Tibial nerve (tissue), 4 donors: Measurements from ENCODE around the gene DFFB. TPM values are rescaled to one million over a fixed set of nuclear protein-coding genes. Genes with fewer than 3 reads are reported as not detected.

Source experiments
- DNase-seq, 2 donors: peaks; one replicate each; pipeline ENCODE4 v3.0.0-alpha.2; 2019; ENCODE audit warnings: low spot score in 2 of 2
- H3K27ac ChIP-seq, 4 donors: fragments of 200-600 bp; sonication (generic) in 3 of 4; one replicate each; pipeline ENCODE4 v1.5.1; 2017 to 2019; ENCODE audit warnings: mild to moderate bottlenecking in 1 of 4
- H3K27me3 ChIP-seq, 2 donors: fragments of 200-600 bp; sonication (generic) in 1 of 2; one replicate each; pipeline versions ENCODE4 v1.5.1 to v1.6.0; 2017 to 2019
- H3K36me3 ChIP-seq, 3 donors: fragments of 200-600 bp; sonication (generic); one replicate each; pipeline ENCODE4 v1.5.1; 2018 to 2019
- H3K4me1 ChIP-seq, 4 donors: fragments of 200-600 bp; sonication (generic) in 3 of 4; one replicate each; pipeline ENCODE4 v1.5.1; 2017 to 2019
- H3K4me3 ChIP-seq, 4 donors: fragments of 200-600 bp; sonication (generic) in 3 of 4; one replicate each; pipeline ENCODE4 v1.5.1; 2017 to 2019; ENCODE audit warnings: mild to moderate bottlenecking in 1 of 4, moderate library complexity in 1 of 4
- H3K9me3 ChIP-seq, 4 donors: fragments of 200-600 bp; sonication (generic) in 3 of 4; one replicate each; pipeline ENCODE4 v1.5.1; 2017 to 2019
- CTCF ChIP-seq, 5 experiments: fragments of 200-600 bp in 3 of 5; fragments of 450-650 bp in 2 of 5; sonication (generic) in 3 of 5; IDR thresholded peaks; one replicate each; pipeline ENCODE4 v1.5.1; 2016 to 2019; ENCODE audit warnings: antibody characterized with exemption in 5 of 5, mild to moderate bottlenecking in 3 of 5, moderate library complexity in 2 of 5
- EP300 ChIP-seq, 2 donors: sonication (generic); formaldehyde crosslinking; IDR thresholded peaks; one replicate each; pipeline ENCODE4 v1.6.1; 2017; ENCODE audit warnings: antibody characterized with exemption in 2 of 2, mild to moderate bottlenecking in 1 of 2
- POLR2A ChIP-seq, 2 donors: fragments of 450-650 bp; IDR thresholded peaks; one replicate each; pipeline ENCODE4 v1.6.1; 2017; ENCODE audit warnings: antibody characterized with exemption in 2 of 2, mild to moderate bottlenecking in 2 of 2, moderate library complexity in 2 of 2
- WGBS, 2 donors: methylation state at CpG; one replicate each; pipeline ENCODE4 v1.1.5; 2018; 5-methylcytosine and 5-hydroxymethylcytosine counted together
- total RNA-seq, 4 donors: library from RNA; depleted of rRNA; stranded (reverse); fragments of >200 nt; gene quantifications; one replicate each; pipeline ENCODE4 v1.1.0, GENCODE V29; 2016

DFFB gene
- total RNA-seq, 4 donors from 2014 or later = 7.0 to 17.7 (median 15.2) TPM

DNA sequence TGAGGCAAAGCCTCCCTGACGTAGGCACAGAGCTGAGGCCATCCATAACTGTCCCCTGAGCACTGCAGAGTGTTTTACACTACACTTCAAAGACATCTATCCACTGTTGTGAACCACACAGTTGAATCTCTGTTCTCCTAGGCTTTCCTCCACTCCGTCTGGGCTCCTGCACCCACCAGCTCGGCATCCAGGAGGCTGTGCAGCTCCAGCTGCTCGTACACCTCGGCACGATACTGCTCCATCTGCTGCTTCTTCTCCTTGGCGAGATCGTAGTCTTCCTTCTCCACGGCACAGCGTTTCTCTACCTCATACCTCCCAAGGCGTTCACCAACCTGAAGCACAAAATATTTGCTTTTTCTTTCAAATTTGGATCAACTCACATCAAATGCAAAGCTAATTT lies 18.5 kb upstream of the DFFB start:
- no peak overlapping the region for H3K4me3 ChIP-seq
- peaks cover 0 to 16% (median 0%) of the 10 kb centered on the region in 4 donors for H3K9me3 ChIP-seq
- no peak for TF ChIP-seq EP300 (IDR thresholded peaks at IDR 0.05)
- H3K36me3 ChIP-seq = peaks cover 2 to 95% (median 23%) of the 10 kb centered on the region in 3 donors
- WGBS, 2 donors = 95% methylated on average over 11 of the region's 11 CpGs
- H3K27ac ChIP-seq = no peak overlapping the region
- no peaks in the 10 kb centered on the region for H3K4me1 ChIP-seq
- DNase-seq = no peak
- H3K27me3 ChIP-seq = no peaks in the 10 kb centered on the region

- Histone ChIP-seq H3K9me3 (peaks cover 0 to 16% (median 0%) of the 10 kb centered on the region in 4 donors), H3K4me3 (no peak overlapping the region), H3K27ac (no peak overlapping the region), H3K36me3 (peaks cover 5 to 88% (median 18%) of the 10 kb centered on the region in 3 donors), H3K27me3 (no peaks in the 10 kb centered on the region), H3K4me1 (no peaks in the 10 kb centered on the region)
- TF ChIP-seq EP300 (IDR thresholded peaks at IDR 0.05) (no peak), POLR2A (IDR thresholded peaks at IDR 0.05) (no peak), CTCF (IDR thresholded peaks at IDR 0.05) (no peak)
- no peak for DNase-seq
- WGBS, 2 donors = 93 to 95% methylated on average over 7 of the region's 7 CpGs
Observed at GRCh38 chr1:3841491-3841890, 15.8 kb upstream of the DFFB start.

- TF ChIP-seq POLR2A (IDR thresholded peaks at IDR 0.05) = no peak
- no peak for TF ChIP-seq EP300 (IDR thresholded peaks at IDR 0.05)
- TF ChIP-seq CTCF (IDR thresholded peaks at IDR 0.05) = no peak
- 93 to 95% methylated on average over 9 of the region's 9 CpGs for WGBS, 2 donors
- no peaks in the 10 kb centered on the region for H3K4me1 ChIP-seq
- DNase-seq = no peak
- H3K4me3 ChIP-seq = no peak overlapping the region
- peaks cover 0 to 4% (median 0%) of the 10 kb centered on the region in 4 donors for H3K9me3 ChIP-seq
- H3K27ac ChIP-seq = no peak overlapping the region
- peaks cover 6 to 88% (median 24%) of the 10 kb centered on the region in 3 donors for H3K36me3 ChIP-seq
- no peaks in the 10 kb centered on the region for H3K27me3 ChIP-seq
Observed at GRCh38 chr1:3842912-3843311, 14.4 kb upstream of the DFFB start.

GRCh38 chr1:3846541-3846940 lies 10.7 kb upstream of the DFFB start:
- Histone ChIP-seq H3K4me3 (no peak overlapping the region), H3K36me3 (peaks cover 3 to 86% (median 13%) of the 10 kb centered on the region in 3 donors)
- DNase-seq = no peak

DNA sequence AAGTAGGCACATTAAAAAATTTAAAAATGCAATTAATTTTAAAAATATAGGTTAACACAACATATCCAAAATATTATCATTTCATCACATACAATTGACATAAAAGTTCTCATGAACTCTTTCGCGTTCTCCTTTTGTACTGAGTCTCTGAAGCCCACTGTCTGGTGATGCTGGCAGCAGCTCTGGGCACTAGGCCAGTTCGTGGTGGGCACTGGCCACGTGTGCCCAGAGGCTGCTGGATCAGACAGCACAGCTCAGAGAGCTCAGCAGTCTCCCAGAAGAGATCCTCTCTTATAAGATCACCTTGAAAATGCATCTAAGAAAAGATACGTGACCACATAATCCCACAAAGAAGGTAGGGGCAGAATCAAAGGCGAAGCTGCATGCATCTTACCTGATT lies 10.2 kb upstream of the DFFB start:
- WGBS, 2 donors = 57 to 65% methylated on average over 6 of the region's 6 CpGs
- no peaks in the 10 kb centered on the region for H3K4me1 ChIP-seq
- no peak overlapping the region for H3K27ac ChIP-seq
- peaks cover 3 to 86% (median 12%) of the 10 kb centered on the region in 3 donors for H3K36me3 ChIP-seq
- TF ChIP-seq EP300 (IDR thresholded peaks at IDR 0.05) (no peak), CTCF (IDR thresholded peaks at IDR 0.05) (no peak), POLR2A (IDR thresholded peaks at IDR 0.05) (no peak)
- H3K4me3 ChIP-seq = no peak overlapping the region
- DNase-seq = no peak
- no peaks in the 10 kb centered on the region for H3K27me3 ChIP-seq
- H3K9me3 ChIP-seq = no peaks in the 10 kb centered on the region

More at GRCh38 chr1:3846541-3846940, 10.7 kb upstream of the DFFB start:
- no peak overlapping the region for H3K27ac ChIP-seq
- WGBS, 2 donors = 73 to 77% methylated on average over 3 of the region's 3 CpGs
- H3K27me3 ChIP-seq = no peaks in the 10 kb centered on the region
- H3K4me1 ChIP-seq = no peaks in the 10 kb centered on the region
- TF ChIP-seq EP300 (IDR thresholded peaks at IDR 0.05) (no peak), POLR2A (IDR thresholded peaks at IDR 0.05) (no peak), CTCF (IDR thresholded peaks at IDR 0.05) (no peak)
- H3K9me3 ChIP-seq = no peaks in the 10 kb centered on the region

GRCh38 chr1:3850857-3851256 lies 6.4 kb upstream of the DFFB start:
- no peaks in the 10 kb centered on the region for H3K9me3 ChIP-seq
- no peak overlapping the region for H3K27ac ChIP-seq
- H3K4me3 ChIP-seq = no peak overlapping the region
- H3K36me3 ChIP-seq = peaks cover 3 to 55% (median 12%) of the 10 kb centered on the region in 3 donors
- H3K4me1 ChIP-seq = peaks cover 0 to 15% (median 4%) of the 10 kb centered on the region in 4 donors
- H3K27me3 ChIP-seq = no peaks in the 10 kb centered on the region
- DNase-seq = no peak
- WGBS, 2 donors = 71% methylated on average over 12 of the region's 12 CpGs
- TF ChIP-seq CTCF (IDR thresholded peaks at IDR 0.05) (no peak), POLR2A (IDR thresholded peaks at IDR 0.05) (no peak), EP300 (IDR thresholded peaks at IDR 0.05) (no peak)
